HL-60 (cell line): ENCODE data around the gene BET1.

Experiments used
- POLR2AphosphoS5 ChIP-seq: IDR thresholded peaks from 2 replicates; pipeline ENCODE4 v1.6.1; 2012; ENCODE audit warnings: low read depth
- SPI1 ChIP-seq: IDR thresholded peaks from 2 replicates; pipeline ENCODE4 v1.6.1; 2012; ENCODE audit warnings: low read depth, mild to moderate bottlenecking, borderline replicate concordance
- TF ChIP-seq, protein P1 (sequence below): IDR thresholded peaks from one replicate; pipeline ENCODE4 v1.5.1; 2011; ENCODE audit warnings: low read length, control low read depth, inconsistent platforms; ENCODE audit not compliant: insufficient read depth
- TF ChIP-seq, protein P2 (sequence below): IDR thresholded peaks from 2 replicates; pipeline ENCODE4 v1.6.1; 2012; ENCODE audit warnings: low read depth; ENCODE audit not compliant: insufficient replicate concordance

GRCh38 chr7:94043299-94043698, 39.1 kb upstream of the BET1 start:
- TF ChIP-seq, protein P1, sequence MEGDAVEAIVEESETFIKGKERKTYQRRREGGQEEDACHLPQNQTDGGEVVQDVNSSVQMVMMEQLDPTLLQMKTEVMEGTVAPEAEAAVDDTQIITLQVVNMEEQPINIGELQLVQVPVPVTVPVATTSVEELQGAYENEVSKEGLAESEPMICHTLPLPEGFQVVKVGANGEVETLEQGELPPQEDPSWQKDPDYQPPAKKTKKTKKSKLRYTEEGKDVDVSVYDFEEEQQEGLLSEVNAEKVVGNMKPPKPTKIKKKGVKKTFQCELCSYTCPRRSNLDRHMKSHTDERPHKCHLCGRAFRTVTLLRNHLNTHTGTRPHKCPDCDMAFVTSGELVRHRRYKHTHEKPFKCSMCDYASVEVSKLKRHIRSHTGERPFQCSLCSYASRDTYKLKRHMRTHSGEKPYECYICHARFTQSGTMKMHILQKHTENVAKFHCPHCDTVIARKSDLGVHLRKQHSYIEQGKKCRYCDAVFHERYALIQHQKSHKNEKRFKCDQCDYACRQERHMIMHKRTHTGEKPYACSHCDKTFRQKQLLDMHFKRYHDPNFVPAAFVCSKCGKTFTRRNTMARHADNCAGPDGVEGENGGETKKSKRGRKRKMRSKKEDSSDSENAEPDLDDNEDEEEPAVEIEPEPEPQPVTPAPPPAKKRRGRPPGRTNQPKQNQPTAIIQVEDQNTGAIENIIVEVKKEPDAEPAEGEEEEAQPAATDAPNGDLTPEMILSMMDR, result no peak
- TF ChIP-seq, protein P2, sequence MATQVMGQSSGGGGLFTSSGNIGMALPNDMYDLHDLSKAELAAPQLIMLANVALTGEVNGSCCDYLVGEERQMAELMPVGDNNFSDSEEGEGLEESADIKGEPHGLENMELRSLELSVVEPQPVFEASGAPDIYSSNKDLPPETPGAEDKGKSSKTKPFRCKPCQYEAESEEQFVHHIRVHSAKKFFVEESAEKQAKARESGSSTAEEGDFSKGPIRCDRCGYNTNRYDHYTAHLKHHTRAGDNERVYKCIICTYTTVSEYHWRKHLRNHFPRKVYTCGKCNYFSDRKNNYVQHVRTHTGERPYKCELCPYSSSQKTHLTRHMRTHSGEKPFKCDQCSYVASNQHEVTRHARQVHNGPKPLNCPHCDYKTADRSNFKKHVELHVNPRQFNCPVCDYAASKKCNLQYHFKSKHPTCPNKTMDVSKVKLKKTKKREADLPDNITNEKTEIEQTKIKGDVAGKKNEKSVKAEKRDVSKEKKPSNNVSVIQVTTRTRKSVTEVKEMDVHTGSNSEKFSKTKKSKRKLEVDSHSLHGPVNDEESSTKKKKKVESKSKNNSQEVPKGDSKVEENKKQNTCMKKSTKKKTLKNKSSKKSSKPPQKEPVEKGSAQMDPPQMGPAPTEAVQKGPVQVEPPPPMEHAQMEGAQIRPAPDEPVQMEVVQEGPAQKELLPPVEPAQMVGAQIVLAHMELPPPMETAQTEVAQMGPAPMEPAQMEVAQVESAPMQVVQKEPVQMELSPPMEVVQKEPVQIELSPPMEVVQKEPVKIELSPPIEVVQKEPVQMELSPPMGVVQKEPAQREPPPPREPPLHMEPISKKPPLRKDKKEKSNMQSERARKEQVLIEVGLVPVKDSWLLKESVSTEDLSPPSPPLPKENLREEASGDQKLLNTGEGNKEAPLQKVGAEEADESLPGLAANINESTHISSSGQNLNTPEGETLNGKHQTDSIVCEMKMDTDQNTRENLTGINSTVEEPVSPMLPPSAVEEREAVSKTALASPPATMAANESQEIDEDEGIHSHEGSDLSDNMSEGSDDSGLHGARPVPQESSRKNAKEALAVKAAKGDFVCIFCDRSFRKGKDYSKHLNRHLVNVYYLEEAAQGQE, result no peak
- TF ChIP-seq POLR2AphosphoS5 (no peak), SPI1 (no peak)
